ENCODE results near the gene AHSP.

AHSP gene

DNA sequence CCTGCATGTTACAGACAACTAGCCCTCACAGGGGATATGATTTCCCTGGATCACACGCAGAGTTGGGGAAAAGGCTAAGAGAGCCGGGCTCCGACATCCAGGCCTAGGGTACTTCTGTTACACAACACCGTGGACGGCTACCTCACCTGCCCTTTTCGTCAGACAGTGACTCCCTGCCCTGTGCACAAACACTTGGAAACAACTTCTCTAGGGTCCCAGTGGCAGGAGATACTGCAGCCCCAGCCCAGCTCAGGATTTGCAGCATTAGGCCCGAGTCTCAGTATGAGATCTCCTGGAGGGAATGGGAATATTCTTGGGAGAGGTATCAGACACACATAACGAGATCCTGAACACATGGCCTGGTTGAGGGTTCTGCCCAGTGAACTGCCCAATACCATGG lies 27.8 kb upstream of the AHSP start (continued):
- TF ChIP-seq SP7 (tag by site-specific recombination; IDR thresholded peaks at IDR 0.05) = no peak

DNA sequence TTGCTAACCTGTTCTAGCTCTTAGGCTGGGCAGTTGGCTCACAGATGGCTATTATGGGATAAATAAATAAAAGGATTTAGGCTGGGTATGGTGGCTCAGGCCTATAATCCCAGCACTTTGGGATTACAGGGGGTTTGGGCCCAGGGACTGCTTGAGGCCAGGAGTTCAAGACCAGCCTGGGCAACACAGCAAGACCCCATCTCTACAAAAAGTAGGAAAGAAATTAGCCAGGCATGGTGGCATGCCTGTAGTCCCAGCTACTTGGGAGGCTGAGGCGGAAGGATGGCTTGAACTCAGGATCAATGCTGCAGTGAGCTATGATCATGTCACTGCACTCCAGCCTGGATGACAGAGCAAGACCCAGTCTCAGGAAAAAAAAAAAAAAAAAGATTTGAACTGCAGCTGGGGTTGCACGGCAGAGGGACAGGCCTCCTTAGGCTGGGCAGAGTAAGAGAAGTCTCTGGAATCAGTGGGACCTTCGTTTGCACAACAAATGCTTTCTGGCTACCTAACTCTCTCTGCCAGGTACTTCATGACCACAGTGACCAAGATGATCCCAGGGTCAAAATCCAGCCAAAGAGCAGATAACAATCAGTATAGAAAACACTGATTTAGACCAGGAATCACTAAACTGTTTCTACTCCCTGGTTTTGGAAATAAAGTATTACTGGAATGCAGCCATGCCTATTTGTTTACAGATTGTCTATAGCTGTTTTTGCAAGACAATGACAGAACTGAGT lies 26.3 kb upstream of the AHSP start:
- POLR2A ChIA-PET = no interaction called here
- TF ChIP-seq ZNF626 (tag by site-specific recombination; IDR thresholded peaks at IDR 0.05) (no peak), ZNF433 (tag by site-specific recombination; IDR thresholded peaks at IDR 0.05; ENCODE audit: low read depth) (no peak), WT1 (tag by site-specific recombination; IDR thresholded peaks at IDR 0.05) (no peak), TRIM28 (IDR thresholded peaks at IDR 0.05; ENCODE audit: borderline replicate concordance, low read length) (no peak), ZNF292 (tag by site-specific recombination; IDR thresholded peaks at IDR 0.05; ENCODE audit: borderline replicate concordance, low read depth) (no peak), ZNF211 (tag by site-specific recombination; IDR thresholded peaks at IDR 0.05; ENCODE audit: low read depth) (no peak), ZNF140 (tag by site-specific recombination; IDR thresholded peaks at IDR 0.05) (no peak), ZNF266 (tag by site-specific recombination; IDR thresholded peaks at IDR 0.05; ENCODE audit: low read depth) (no peak), ZNF501 (tag by site-specific recombination; IDR thresholded peaks at IDR 0.05) (no peak), ZSCAN23 (tag by site-specific recombination; IDR thresholded peaks at IDR 0.05) (no peak), ZNF747 (tag by site-specific recombination; IDR thresholded peaks at IDR 0.05) (no peak), GLI2 (tag by site-specific recombination; IDR thresholded peaks at IDR 0.05; ENCODE audit: borderline replicate concordance, low read depth) (no peak), ZNF658 (tag by site-specific recombination; IDR thresholded peaks at IDR 0.05) (no peak), EGR2 (tag by site-specific recombination; IDR thresholded peaks at IDR 0.05; ENCODE audit: low read depth) (no peak), ZNF169 (tag by site-specific recombination; IDR thresholded peaks at IDR 0.05) (no peak)
- TF ChIP-seq, protein P1, sequence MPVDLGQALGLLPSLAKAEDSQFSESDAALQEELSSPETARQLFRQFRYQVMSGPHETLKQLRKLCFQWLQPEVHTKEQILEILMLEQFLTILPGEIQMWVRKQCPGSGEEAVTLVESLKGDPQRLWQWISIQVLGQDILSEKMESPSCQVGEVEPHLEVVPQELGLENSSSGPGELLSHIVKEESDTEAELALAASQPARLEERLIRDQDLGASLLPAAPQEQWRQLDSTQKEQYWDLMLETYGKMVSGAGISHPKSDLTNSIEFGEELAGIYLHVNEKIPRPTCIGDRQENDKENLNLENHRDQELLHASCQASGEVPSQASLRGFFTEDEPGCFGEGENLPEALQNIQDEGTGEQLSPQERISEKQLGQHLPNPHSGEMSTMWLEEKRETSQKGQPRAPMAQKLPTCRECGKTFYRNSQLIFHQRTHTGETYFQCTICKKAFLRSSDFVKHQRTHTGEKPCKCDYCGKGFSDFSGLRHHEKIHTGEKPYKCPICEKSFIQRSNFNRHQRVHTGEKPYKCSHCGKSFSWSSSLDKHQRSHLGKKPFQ (tag by site-specific recombination; IDR thresholded peaks at IDR 0.05) = no peak
- TF ChIP-seq, protein P2, sequence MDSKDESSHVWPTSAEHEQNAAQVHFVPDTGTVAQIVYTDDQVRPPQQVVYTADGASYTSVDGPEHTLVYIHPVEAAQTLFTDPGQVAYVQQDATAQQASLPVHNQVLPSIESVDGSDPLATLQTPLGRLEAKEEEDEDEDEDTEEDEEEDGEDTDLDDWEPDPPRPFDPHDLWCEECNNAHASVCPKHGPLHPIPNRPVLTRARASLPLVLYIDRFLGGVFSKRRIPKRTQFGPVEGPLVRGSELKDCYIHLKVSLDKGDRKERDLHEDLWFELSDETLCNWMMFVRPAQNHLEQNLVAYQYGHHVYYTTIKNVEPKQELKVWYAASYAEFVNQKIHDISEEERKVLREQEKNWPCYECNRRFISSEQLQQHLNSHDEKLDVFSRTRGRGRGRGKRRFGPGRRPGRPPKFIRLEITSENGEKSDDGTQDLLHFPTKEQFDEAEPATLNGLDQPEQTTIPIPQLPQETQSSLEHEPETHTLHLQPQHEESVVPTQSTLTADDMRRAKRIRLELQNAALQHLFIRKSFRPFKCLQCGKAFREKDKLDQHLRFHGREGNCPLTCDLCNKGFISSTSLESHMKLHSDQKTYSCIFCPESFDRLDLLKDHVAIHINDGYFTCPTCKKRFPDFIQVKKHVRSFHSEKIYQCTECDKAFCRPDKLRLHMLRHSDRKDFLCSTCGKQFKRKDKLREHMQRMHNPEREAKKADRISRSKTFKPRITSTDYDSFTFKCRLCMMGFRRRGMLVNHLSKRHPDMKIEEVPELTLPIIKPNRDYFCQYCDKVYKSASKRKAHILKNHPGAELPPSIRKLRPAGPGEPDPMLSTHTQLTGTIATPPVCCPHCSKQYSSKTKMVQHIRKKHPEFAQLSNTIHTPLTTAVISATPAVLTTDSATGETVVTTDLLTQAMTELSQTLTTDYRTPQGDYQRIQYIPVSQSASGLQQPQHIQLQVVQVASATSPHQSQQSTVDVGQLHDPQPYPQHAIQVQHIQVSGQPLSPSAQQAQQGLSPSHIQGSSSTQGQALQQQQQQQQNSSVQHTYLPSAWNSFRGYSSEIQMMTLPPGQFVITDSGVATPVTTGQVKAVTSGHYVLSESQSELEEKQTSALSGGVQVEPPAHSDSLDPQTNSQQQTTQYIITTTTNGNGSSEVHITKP (tag by site-specific recombination; IDR thresholded peaks at IDR 0.05) = no peak
- no peaks in the 10 kb centered on the region for H3K9me3 ChIP-seq (ENCODE audit: control insufficient read depth, insufficient read depth, low read depth, low read length)
- H3K4me1 ChIP-seq (ENCODE audit: control insufficient read depth, insufficient read depth, low read length) = no peaks in the 10 kb centered on the region
- H3K36me3 ChIP-seq (ENCODE audit: control insufficient read depth in 2 of 2, insufficient read depth in 1 of 2, low read length in 2 of 2) = peaks cover 0 to 45% of the 10 kb centered on the region in 2 experiments; a peak in 2 of 3 replicates
- no peak overlapping the region for H3K27ac ChIP-seq (ENCODE audit: extremely low read depth, low read depth, low read length)
- CTCF ChIA-PET = interaction anchor here (1.0 kb wide), 1 partner anchor 49 kb away, joined by 4 read pairs; no protein-coding TSS in a partner anchor
- no peak overlapping the region for H3K4me3 ChIP-seq (ENCODE audit: low read depth, low read length)

DNA sequence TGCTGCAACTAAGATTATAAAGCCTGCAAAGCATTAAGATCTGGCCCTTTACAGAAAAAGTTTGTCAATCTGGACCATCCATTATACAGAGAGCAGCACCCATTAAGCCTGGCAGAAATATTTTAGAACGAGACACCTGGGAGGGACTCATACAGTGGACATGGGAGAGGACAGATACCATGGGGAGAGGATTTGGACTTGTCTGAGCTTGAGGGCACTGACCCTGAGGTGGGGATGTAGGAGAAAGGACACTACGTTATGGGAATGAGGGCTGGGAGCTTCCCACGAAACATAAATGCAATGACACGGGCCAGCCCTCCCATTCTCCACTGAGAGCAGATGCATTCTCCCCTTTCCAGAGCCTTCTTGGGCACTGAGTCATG lies 25.7 kb upstream of the AHSP start:
- no peaks in the 10 kb centered on the region for H3K9me3 ChIP-seq (ENCODE audit: control insufficient read depth, insufficient read depth, low read depth, low read length)
- ChIA-PET POLR2A (no interaction called here), CTCF (interaction anchor here (1.0 kb wide), 1 partner anchor 49 kb away, joined by 4 read pairs; no protein-coding TSS in a partner anchor)
- no peak overlapping the region for H3K27ac ChIP-seq (ENCODE audit: extremely low read depth, low read depth, low read length)
- H3K36me3 ChIP-seq (ENCODE audit: control insufficient read depth in 2 of 2, insufficient read depth in 1 of 2, low read length in 2 of 2) = peaks cover 0 to 40% of the 10 kb centered on the region in 2 experiments; a peak in 2 of 3 replicates
- no peaks in the 10 kb centered on the region for H3K4me1 ChIP-seq (ENCODE audit: control insufficient read depth, insufficient read depth, low read length)
- no peak overlapping the region for H3K4me3 ChIP-seq (ENCODE audit: low read depth, low read length)
- TF ChIP-seq ZNF157 (tag by site-specific recombination; IDR thresholded peaks at IDR 0.05) (no peak), ZNF266 (tag by site-specific recombination; IDR thresholded peaks at IDR 0.05; ENCODE audit: low read depth) (no peak), ZNF596 (tag by site-specific recombination; IDR thresholded peaks at IDR 0.05) (no peak), ZFP37 (tag by site-specific recombination; IDR thresholded peaks at IDR 0.05) (no peak), ZNF514 (tag by site-specific recombination; IDR thresholded peaks at IDR 0.05) (no peak), ZNF624 (tag by site-specific recombination; IDR thresholded peaks at IDR 0.05) (no peak), ZNF48 (tag by site-specific recombination; IDR thresholded peaks at IDR 0.05) (no peak), ZNF610 (tag by site-specific recombination; IDR thresholded peaks at IDR 0.05; ENCODE audit: borderline replicate concordance) (no peak)
- TF ChIP-seq, protein P3, sequence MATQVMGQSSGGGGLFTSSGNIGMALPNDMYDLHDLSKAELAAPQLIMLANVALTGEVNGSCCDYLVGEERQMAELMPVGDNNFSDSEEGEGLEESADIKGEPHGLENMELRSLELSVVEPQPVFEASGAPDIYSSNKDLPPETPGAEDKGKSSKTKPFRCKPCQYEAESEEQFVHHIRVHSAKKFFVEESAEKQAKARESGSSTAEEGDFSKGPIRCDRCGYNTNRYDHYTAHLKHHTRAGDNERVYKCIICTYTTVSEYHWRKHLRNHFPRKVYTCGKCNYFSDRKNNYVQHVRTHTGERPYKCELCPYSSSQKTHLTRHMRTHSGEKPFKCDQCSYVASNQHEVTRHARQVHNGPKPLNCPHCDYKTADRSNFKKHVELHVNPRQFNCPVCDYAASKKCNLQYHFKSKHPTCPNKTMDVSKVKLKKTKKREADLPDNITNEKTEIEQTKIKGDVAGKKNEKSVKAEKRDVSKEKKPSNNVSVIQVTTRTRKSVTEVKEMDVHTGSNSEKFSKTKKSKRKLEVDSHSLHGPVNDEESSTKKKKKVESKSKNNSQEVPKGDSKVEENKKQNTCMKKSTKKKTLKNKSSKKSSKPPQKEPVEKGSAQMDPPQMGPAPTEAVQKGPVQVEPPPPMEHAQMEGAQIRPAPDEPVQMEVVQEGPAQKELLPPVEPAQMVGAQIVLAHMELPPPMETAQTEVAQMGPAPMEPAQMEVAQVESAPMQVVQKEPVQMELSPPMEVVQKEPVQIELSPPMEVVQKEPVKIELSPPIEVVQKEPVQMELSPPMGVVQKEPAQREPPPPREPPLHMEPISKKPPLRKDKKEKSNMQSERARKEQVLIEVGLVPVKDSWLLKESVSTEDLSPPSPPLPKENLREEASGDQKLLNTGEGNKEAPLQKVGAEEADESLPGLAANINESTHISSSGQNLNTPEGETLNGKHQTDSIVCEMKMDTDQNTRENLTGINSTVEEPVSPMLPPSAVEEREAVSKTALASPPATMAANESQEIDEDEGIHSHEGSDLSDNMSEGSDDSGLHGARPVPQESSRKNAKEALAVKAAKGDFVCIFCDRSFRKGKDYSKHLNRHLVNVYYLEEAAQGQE (tag by site-specific recombination; IDR thresholded peaks at IDR 0.05) = no peak
